Gastrocnemius medialis (tissue), 4 donors: ENCODE data around the gene RPS18. TPM values are rescaled to one million over a fixed set of nuclear protein-coding genes. Genes with fewer than 3 reads are reported as not detected.
A peak's percentile ranks its signal among the peaks of the same experiment; 100 is the strongest.

Source experiments
- ATAC-seq, 2 donors: fragments of 150-250 bp; one replicate each; pipeline ENCODE4 v1.9.1; 2016
- DNase-seq, 2 donors: peaks; one replicate each; pipeline ENCODE4 v3.0.0-alpha.2; 2019
- H3K27ac ChIP-seq, 4 donors: fragments of 200-600 bp; sonication (generic); 1 replicate in 1 of 4; 2 replicates in 3 of 4; pipeline ENCODE4 v1.5.1; 2016 to 2018; ENCODE audit warnings: mild to moderate bottlenecking in 2 of 4, moderate library complexity in 1 of 4
- H3K27me3 ChIP-seq, 3 donors: fragments of 200-600 bp; sonication (generic) in 2 of 3; 1 replicate in 1 of 3; 2 replicates in 2 of 3; pipeline versions ENCODE4 v1.5.1 to v1.6.0; 2016 to 2019; ENCODE audit warnings: mild to moderate bottlenecking in 1 of 3, moderate library complexity in 1 of 3
- H3K36me3 ChIP-seq, 2 donors: fragments of 200-600 bp; sonication (generic) in 1 of 2; one replicate each; pipeline ENCODE4 v1.5.1; 2017 to 2018
- H3K4me1 ChIP-seq, 2 donors: fragments of 200-600 bp; sonication (generic) in 1 of 2; one replicate each; pipeline ENCODE4 v1.5.1; 2016 to 2017; ENCODE audit warnings: mild to moderate bottlenecking in 2 of 2
- H3K4me3 ChIP-seq, 4 donors: fragments of 200-600 bp; sonication (generic) in 3 of 4; 1 replicate in 1 of 4; 2 replicates in 3 of 4; pipeline ENCODE4 v1.5.1; 2016 to 2019; ENCODE audit warnings: mild to moderate bottlenecking in 2 of 4
- H3K9me3 ChIP-seq, 3 donors: fragments of 200-600 bp; sonication (generic) in 2 of 3; 1 replicate in 1 of 3; 2 replicates in 2 of 3; pipeline ENCODE4 v1.5.1; 2016 to 2019
- POLR2A ChIP-seq, 2 donors: fragments of 450-650 bp; IDR thresholded peaks; one replicate each; pipeline ENCODE4 v1.6.1; 2017; ENCODE audit warnings: antibody characterized with exemption in 2 of 2, mild to moderate bottlenecking in 2 of 2, moderate library complexity in 2 of 2
- in situ Hi-C, 4 donors: fragments of 200-750 bp; cut with MboI; loops; one replicate each; pipeline versions ENCODE4 v1.15.0 to v1.8.0; 2017; ENCODE audit warnings: low sequenced_read_pairs in 4 of 4
- intact Hi-C: fragments of 100-400 bp; cut with DNase I; formaldehyde crosslinking; loops from one replicate; pipeline ENCODE4 v1.15.1; 2023; ENCODE audit warnings: low total_unique reads
- total RNA-seq, 4 donors: library from RNA; depleted of rRNA; stranded (reverse); fragments of >200 nt; gene quantifications; one replicate each; pipeline versions ENCODE4 v1.1.0 to v1.2.3, GENCODE V29; 2016
- TF ChIP-seq, protein P1 (sequence below), 5 experiments: fragments of 450-650 bp in 3 of 5; fragments of 200-600 bp in 2 of 5; sonication (generic) in 2 of 5; IDR thresholded peaks in 4 of 5; conservative IDR thresholded peaks in 1 of 5; 1 replicate in 4 of 5; 2 replicates in 1 of 5; pipeline ENCODE4 v1.5.1; 2016 to 2019; ENCODE audit warnings: antibody characterized with exemption in 5 of 5, mild to moderate bottlenecking in 3 of 5, moderate library complexity in 3 of 5

Gene RPS18
- total RNA-seq, 4 donors from 2014 or later = 1,834 to 2,142 (median 2,010) TPM

DNA sequence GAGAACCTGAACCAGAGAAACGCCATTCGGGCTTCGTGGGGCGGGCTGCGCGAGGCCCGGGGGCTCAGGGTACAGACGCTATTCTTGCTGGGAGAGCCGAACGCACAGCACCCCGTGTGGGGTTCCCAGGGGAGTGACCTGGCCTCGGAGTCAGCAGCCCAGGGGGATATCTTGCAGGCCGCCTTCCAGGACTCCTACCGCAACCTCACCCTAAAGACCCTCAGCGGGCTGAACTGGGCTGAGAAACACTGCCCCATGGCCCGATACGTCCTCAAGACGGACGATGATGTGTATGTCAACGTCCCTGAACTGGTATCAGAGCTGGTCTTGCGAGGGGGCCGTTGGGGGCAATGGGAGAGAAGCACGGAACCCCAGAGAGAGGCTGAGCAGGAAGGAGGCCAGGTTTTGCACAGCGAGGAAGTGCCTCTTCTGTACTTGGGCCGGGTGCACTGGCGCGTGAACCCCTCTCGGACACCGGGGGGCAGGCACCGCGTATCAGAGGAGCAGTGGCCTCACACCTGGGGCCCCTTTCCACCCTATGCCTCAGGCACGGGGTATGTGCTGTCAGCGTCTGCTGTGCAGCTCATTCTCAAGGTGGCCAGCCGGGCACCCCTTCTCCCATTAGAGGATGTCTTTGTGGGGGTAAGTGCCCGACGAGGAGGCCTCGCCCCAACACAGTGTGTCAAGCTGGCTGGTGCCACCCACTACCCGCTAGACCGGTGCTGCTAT lies 6.0 kb downstream of the RPS18 start:
- ATAC-seq (no peak), DNase-seq (no peak)
- peak overlapping the region; percentile 56 to 64 (median 62) for H3K4me3 ChIP-seq
- intact Hi-C loops = loop anchor here (1.0 to 10.0 kb wide), 3 partner anchors 21 to 1103 kb away; partner anchors contain the start of genes AGPAT1 and RNF5
- H3K9me3 ChIP-seq = no peaks in the 10 kb centered on the region
- peaks cover 40 to 63% of the 10 kb centered on the region in 2 donors for H3K4me1 ChIP-seq
- peak overlapping the region; percentile 70 to 82 (median 76) for H3K27ac ChIP-seq
- TF ChIP-seq POLR2A (IDR thresholded peaks at IDR 0.05) = no peak
- peaks cover 0 to 56% of the 10 kb centered on the region in 2 donors for H3K36me3 ChIP-seq
- H3K27me3 ChIP-seq = no peaks in the 10 kb centered on the region
- in situ Hi-C loops = loop anchor here in 1 of 4 donors (25.0 kb wide), 1 partner anchor 1416 kb away; the partner anchor contains the start of gene NEU1

DNA sequence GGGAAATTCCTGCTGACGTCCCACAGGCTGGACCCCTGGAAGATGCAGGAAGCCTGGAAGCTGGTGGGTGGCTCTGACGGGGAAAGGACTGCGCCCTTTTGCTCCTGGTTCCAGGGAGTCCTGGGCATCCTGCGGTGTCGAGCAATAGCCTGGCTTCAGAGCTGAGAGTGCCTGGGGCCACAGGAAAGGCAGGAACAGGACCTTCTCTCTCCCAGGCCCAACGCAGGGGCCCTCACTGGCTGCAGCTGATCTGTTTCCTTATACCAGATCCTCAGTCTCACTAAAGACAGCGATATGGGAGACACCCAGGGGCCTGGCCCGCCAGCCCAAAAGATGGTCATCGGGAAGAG lies 6.5 kb downstream of the RPS18 start:
- Histone ChIP-seq H3K4me3 (no peak overlapping the region), H3K27ac (peak overlapping the region in 2 of 4 donors; percentile 81 to 82), H3K27me3 (no peaks in the 10 kb centered on the region), H3K9me3 (no peaks in the 10 kb centered on the region), H3K4me1 (peaks cover 35 to 58% of the 10 kb centered on the region in 2 donors), H3K36me3 (peaks cover 0 to 51% of the 10 kb centered on the region in 2 donors)
- in situ Hi-C loops = loop anchor here in 1 of 4 donors (25.0 kb wide), 1 partner anchor 1416 kb away; the partner anchor contains the start of gene NEU1
- intact Hi-C loops = loop anchor here (10.0 kb wide), 1 partner anchor 1104 kb away; the partner anchor contains the start of genes AGPAT1 and RNF5
- DNase-seq = no peak
- no peak for TF ChIP-seq POLR2A (IDR thresholded peaks at IDR 0.05)
- TF ChIP-seq, protein P1, sequence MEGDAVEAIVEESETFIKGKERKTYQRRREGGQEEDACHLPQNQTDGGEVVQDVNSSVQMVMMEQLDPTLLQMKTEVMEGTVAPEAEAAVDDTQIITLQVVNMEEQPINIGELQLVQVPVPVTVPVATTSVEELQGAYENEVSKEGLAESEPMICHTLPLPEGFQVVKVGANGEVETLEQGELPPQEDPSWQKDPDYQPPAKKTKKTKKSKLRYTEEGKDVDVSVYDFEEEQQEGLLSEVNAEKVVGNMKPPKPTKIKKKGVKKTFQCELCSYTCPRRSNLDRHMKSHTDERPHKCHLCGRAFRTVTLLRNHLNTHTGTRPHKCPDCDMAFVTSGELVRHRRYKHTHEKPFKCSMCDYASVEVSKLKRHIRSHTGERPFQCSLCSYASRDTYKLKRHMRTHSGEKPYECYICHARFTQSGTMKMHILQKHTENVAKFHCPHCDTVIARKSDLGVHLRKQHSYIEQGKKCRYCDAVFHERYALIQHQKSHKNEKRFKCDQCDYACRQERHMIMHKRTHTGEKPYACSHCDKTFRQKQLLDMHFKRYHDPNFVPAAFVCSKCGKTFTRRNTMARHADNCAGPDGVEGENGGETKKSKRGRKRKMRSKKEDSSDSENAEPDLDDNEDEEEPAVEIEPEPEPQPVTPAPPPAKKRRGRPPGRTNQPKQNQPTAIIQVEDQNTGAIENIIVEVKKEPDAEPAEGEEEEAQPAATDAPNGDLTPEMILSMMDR (IDR thresholded peaks at IDR 0.05 in 4 of 5, conservative IDR thresholded peaks at IDR 0.05 in 1 of 5) = no peak
- ATAC-seq = no peak

DNA sequence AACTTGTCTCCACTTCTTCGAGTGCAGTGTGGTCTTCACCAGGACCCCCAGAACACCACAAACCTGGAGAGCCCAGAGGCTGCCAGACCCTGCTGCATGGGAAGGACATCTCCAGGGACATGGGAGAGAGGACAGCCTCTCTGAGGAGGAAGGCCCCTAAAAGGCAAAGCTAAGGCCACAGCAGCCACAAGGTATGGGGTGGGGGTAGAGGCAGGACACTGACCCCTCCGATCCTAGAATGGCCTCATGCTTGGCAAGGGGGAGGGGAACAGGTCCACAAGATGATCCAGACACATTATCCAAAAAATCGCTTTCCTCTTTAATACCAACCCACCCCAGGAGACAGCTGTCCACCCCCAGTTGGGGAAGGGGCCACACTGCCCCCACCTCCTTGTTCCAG lies 6.9 kb downstream of the RPS18 start:
- Histone ChIP-seq H3K4me3 (no peak overlapping the region), H3K27ac (peak overlapping the region in 1 of 4 donors; percentile 81), H3K4me1 (peaks cover 35 to 56% of the 10 kb centered on the region in 2 donors), H3K9me3 (no peaks in the 10 kb centered on the region), H3K36me3 (peaks cover 0 to 51% of the 10 kb centered on the region in 2 donors), H3K27me3 (no peaks in the 10 kb centered on the region)
- no peak for ATAC-seq
- TF ChIP-seq, protein P1 (IDR thresholded peaks at IDR 0.05 in 4 of 5, conservative IDR thresholded peaks at IDR 0.05 in 1 of 5) = no peak
- TF ChIP-seq POLR2A (IDR thresholded peaks at IDR 0.05) = no peak
- in situ Hi-C loops (loop anchor here in 1 of 4 donors (25.0 kb wide), 1 partner anchor 1417 kb away; the partner anchor contains the start of gene NEU1), intact Hi-C loops (loop anchor here (10.0 kb wide), 1 partner anchor 1104 kb away; the partner anchor contains the start of genes AGPAT1 and RNF5)
- no peak for DNase-seq

DNA sequence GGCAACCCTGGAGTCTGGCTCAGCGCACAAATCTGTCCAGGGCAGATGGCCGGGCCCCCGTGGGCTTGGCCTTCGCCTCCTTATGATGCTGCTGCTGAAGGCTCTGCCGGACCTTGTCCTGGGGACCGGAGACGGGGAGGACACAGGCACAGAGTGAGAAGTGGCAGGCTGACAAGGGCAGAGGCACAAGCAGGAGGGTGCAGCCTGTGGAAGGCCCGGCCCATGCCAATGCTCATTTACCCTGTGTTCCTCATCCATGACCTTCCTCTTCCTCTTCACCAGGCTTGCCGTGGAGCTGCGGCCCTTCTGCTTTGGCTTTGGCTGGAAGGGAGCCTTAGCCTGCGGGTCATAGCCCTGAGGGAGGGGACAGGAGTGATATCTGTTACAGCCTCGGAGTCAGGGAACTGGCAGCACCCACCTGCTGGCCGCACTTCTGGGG lies 7.4 kb downstream of the RPS18 start:
- Histone ChIP-seq H3K4me1 (peaks cover 32 to 51% of the 10 kb centered on the region in 2 donors), H3K27me3 (no peaks in the 10 kb centered on the region), H3K4me3 (no peak overlapping the region), H3K36me3 (peaks cover 0 to 51% of the 10 kb centered on the region in 2 donors), H3K9me3 (no peaks in the 10 kb centered on the region), H3K27ac (peak overlapping the region in 1 of 4 donors; percentile 81)
- in situ Hi-C loops (loop anchor here in 1 of 4 donors (25.0 kb wide), 1 partner anchor 1417 kb away; the partner anchor contains the start of gene NEU1), intact Hi-C loops (loop anchor here (10.0 kb wide), 1 partner anchor 1104 kb away; the partner anchor contains the start of genes AGPAT1 and RNF5)
- no peak for TF ChIP-seq POLR2A (IDR thresholded peaks at IDR 0.05)
- TF ChIP-seq, protein P1 (IDR thresholded peaks at IDR 0.05 in 4 of 5, conservative IDR thresholded peaks at IDR 0.05 in 1 of 5) = no peak
- DNase-seq = peak in 1 of 2 donors; percentile 28
- ATAC-seq = peak in 1 of 2 donors; percentile 15
